OCI-LY7 (cell line): ENCODE measurements around the gene IL2RG. TPM values are rescaled to one million over a fixed set of nuclear protein-coding genes. Genes with fewer than 3 reads are reported as not detected.

ENCODE experiments used
- BruUV-seq: library from RNA; stranded (reverse); fragments of 400-500 nt; replicated peaks from 2 replicates; lab custom pipeline; 2021; lab: Mats Ljungman, UMichigan
- CTCF ChIA-PET: fragments of 300-600 bp; sonication (Branson Sonifier 250); formaldehyde crosslinking; loops from one replicate; lab custom pipeline; 2022; ENCODE audit warnings: antibody characterized with exemption; ENCODE audit not compliant: unreplicated experiment; lab: Charles Lee
- POLR2A ChIA-PET: fragments of 300-600 bp; sonication (Branson Sonifier 250); formaldehyde crosslinking; loops from one replicate; lab custom pipeline; 2022; ENCODE audit warnings: antibody characterized with exemption; lab: Charles Lee
- DNase-seq: peaks from one replicate; pipeline ENCODE4 v3.0.0-alpha.2; 2015; ENCODE audit warnings: low spot score
- H2AFZ ChIP-seq: fragments of 200-600 bp; sonication (generic), shearing (Covaris generic); 2 replicates; pipeline ENCODE4 v1.6.1; 2014; ENCODE audit warnings: mild to moderate bottlenecking, antibody characterized with exemption, low read length, moderate library complexity
- H3K27ac ChIP-seq: fragments of 200-600 bp; sonication (generic); 2 replicates; pipeline ENCODE4 v1.5.1; 2014; ENCODE audit warnings: mixed run types, low read depth, mild to moderate bottlenecking, moderate library complexity, low read length, inconsistent platforms; ENCODE audit not compliant: poor library complexity, severe bottlenecking
- H3K36me3 ChIP-seq: fragments of 200-600 bp; sonication (generic); 2 replicates; pipeline ENCODE4 v1.6.1; 2014; ENCODE audit warnings: mild to moderate bottlenecking, antibody characterized with exemption, low read length, moderate library complexity, mixed read lengths; ENCODE audit not compliant: insufficient read depth
- H3K4me1 ChIP-seq: fragments of 200-600 bp; sonication (generic); 2 replicates; pipeline ENCODE4 v1.5.1; 2014; ENCODE audit warnings: mild to moderate bottlenecking, low read length; ENCODE audit not compliant: insufficient read depth, poor library complexity, severe bottlenecking
- H3K4me2 ChIP-seq: fragments of 200-600 bp; sonication (generic); 2 replicates; pipeline ENCODE4 v1.6.1; 2014; ENCODE audit warnings: mild to moderate bottlenecking, low read length
- H3K4me3 ChIP-seq: fragments of 200-600 bp; sonication (generic); 2 replicates; pipeline ENCODE4 v1.5.1; 2014; ENCODE audit warnings: mild to moderate bottlenecking, low read depth, low read length; ENCODE audit not compliant: poor library complexity, severe bottlenecking
- H3K79me2 ChIP-seq: fragments of 200-600 bp; sonication (generic); 2 replicates; pipeline ENCODE4 v1.6.1; 2016; ENCODE audit warnings: low read depth, mild to moderate bottlenecking, low read length, moderate library complexity, mixed read lengths; ENCODE audit not compliant: insufficient read depth
- H3K9me2 ChIP-seq: fragments of 200-600 bp; sonication (generic); 2 replicates; pipeline ENCODE4 v1.6.1; 2016; ENCODE audit warnings: mild to moderate bottlenecking, low read length, mixed read lengths; ENCODE audit not compliant: insufficient read depth
- H3K9me3 ChIP-seq: fragments of 200-600 bp; sonication (generic); 2 replicates; pipeline ENCODE4 v1.6.1; 2014; ENCODE audit warnings: mild to moderate bottlenecking, mixed run types, low read length, mixed read lengths
- H4K20me1 ChIP-seq: fragments of 200-600 bp; sonication (generic); 2 replicates; pipeline ENCODE4 v1.6.1; 2014; ENCODE audit warnings: mild to moderate bottlenecking, antibody characterized with exemption, low read length, moderate library complexity, mixed read lengths; ENCODE audit not compliant: insufficient read depth
- CTCF ChIP-seq: fragments of 200-600 bp; sonication (generic); conservative IDR thresholded peaks from 2 replicates; pipeline ENCODE4 v1.5.1; 2014; ENCODE audit warnings: mild to moderate bottlenecking, antibody characterized with exemption, low read length, moderate library complexity, mixed read lengths
- EZH2phosphoT487 ChIP-seq: fragments of 200-600 bp; sonication (generic); IDR thresholded peaks from 2 replicates; pipeline ENCODE4 v1.6.1; 2018; ENCODE audit warnings: low read depth, borderline replicate concordance, mild to moderate bottlenecking, mixed run types, antibody characterized with exemption, low read length, moderate library complexity, mixed read lengths
- intact Hi-C: fragments of 100-400 bp; cut with micrococcal nuclease; formaldehyde crosslinking; loops from one replicate; pipeline ENCODE4 v1.10.0; 2022; ENCODE audit not compliant: unreplicated experiment
- total RNA-seq, 2 experiments: library from RNA; depleted of rRNA in 1 of 2; stranded (reverse); fragments of >200 nt in 1 of 2; shearing (Covaris generic) in 1 of 2; gene quantifications; 2 replicates each; pipeline ENCODE4 v1.2.3, GENCODE V29; 2014 to 2022

IL2RG gene
- total RNA-seq, 2 experiments from 2014 or later, result 21.5 to 33.6 TPM

GRCh38 chrX:71107245-71107644 lies 4.1 kb downstream of the IL2RG start:
- Histone ChIP-seq H3K4me3 (no peak overlapping the region), H3K9me2 (no peaks in the 10 kb centered on the region), H3K4me2 (no peak overlapping the region), H2AFZ (no peak overlapping the region), H3K9me3 (no peaks in the 10 kb centered on the region), H3K36me3 (peaks cover 32% of the 10 kb centered on the region), H4K20me1 (no peaks in the 10 kb centered on the region), H3K4me1 (peaks cover 54% of the 10 kb centered on the region), H3K27ac (no peak overlapping the region), H3K79me2 (peaks cover 15% of the 10 kb centered on the region; the same call in 1 of the 2 replicates)
- intact Hi-C loops, result no loop called here
- POLR2A ChIA-PET, result interaction anchor here (0.5 kb wide), 1 partner anchor 476 kb away, joined by 3 read pairs; no protein-coding TSS in a partner anchor
- TF ChIP-seq EZH2phosphoT487 (no peak), CTCF (no peak)
- CTCF ChIA-PET, result no interaction called here
- no peak for DNase-seq
- no TSS peak for BruUV-seq

GRCh38 chrX:71106427-71106826 lies 5.0 kb downstream of the IL2RG start, which contains the start of gene CXorf65:
TSS of gene CXorf65 (minus strand) at chrX:71106740. CDS start at chrX:71106556, 184 bp downstream.
- intact Hi-C loops, result no loop called here
- DNase-seq, result no peak
- H3K4me3 ChIP-seq, result no peak within 1 kb of the TSS
- no peaks in the 10 kb centered on the region for H3K9me2 ChIP-seq
- no TSS peak for BruUV-seq
- no peak for TF ChIP-seq CTCF
- no peak for TF ChIP-seq EZH2phosphoT487
- H2AFZ ChIP-seq, result no peak within 1 kb of the TSS
- H3K27ac ChIP-seq, result no peak within 1 kb of the TSS
- ChIA-PET POLR2A (no interaction called here), CTCF (no interaction called here)
- H3K36me3 ChIP-seq, result peaks cover 32% of the 10 kb centered on the region
- peaks cover 10% of the 10 kb centered on the region; the same call in 1 of the 2 replicates for H3K79me2 ChIP-seq
- no peak within 1 kb of the TSS for H3K4me2 ChIP-seq
- no peaks in the 10 kb centered on the region for H4K20me1 ChIP-seq
- peaks cover 49% of the 10 kb centered on the region for H3K4me1 ChIP-seq
- H3K9me3 ChIP-seq, result no peaks in the 10 kb centered on the region

GRCh38 chrX:71105628-71106027 lies 5.7 kb downstream of the IL2RG start:
- Histone ChIP-seq H3K4me1 (peaks cover 46% of the 10 kb centered on the region), H3K79me2 (peaks cover 7% of the 10 kb centered on the region; the same call in 1 of the 2 replicates), H3K4me2 (no peak overlapping the region), H3K9me2 (no peaks in the 10 kb centered on the region), H3K4me3 (no peak overlapping the region), H3K9me3 (no peaks in the 10 kb centered on the region), H2AFZ (no peak overlapping the region), H3K27ac (no peak overlapping the region), H3K36me3 (peaks cover 32% of the 10 kb centered on the region), H4K20me1 (no peaks in the 10 kb centered on the region)
- no peak for DNase-seq
- TF ChIP-seq CTCF (no peak), EZH2phosphoT487 (no peak)
- intact Hi-C loops, result no loop called here
- ChIA-PET POLR2A (interaction anchor here (0.5 to 1.1 kb wide), 2 partner anchors 33 to 1488 kb away, joined by 3 to 5 read pairs; no protein-coding TSS in a partner anchor), CTCF (no interaction called here)
- no TSS peak for BruUV-seq
